Measurements from ENCODE around the gene ZACN. TPM values are rescaled to one million over a fixed set of nuclear protein-coding genes. Genes with fewer than 3 reads are reported as not detected.
"Not testable (repeated sequence)": the region's sequence is repeated elsewhere in the genome, so short reads cannot be mapped to it uniquely, and the experiment has no call there.

Gene ZACN
- total RNA-seq, 1 donor: not detected

DNA sequence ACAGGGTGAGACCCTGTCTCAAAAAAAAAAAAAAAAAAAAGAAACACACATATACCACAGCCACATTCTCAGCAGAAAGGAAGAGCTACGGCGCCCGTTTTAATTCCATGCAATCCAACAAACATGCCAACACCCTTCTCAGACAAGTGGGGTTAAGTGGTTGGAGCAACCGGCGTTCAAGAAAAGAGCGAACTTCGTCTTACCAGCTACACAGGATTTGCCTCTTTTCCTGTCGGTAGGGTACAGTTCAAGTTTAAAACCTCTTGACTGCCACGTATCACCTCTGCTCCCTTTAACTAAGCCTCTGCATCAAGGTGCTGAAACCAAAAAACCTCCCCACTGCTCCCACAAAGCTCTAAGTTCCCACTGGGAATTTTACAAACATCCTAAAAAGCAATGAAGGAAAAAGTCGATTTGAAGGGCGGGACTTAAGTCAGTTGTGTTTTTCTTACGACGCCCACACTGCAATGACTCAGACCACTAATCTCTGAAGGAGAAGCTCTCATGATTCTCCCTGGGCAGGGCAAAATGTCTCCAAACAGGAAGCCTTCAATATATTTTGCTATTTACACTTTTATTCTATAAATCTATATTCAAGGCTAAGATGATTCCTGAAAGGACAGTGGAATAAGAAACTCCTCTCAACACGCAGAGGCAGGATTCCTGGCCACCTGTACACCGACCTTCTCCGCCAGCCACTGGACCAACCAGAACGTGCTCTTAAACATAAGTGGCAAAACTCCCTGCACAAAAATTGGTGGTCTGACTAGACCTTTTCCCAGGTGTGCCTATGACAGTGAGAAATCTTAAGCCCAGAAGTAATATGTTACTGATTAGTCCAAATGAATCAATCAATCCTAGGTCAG is 25.5 kb upstream of the ZACN start:
- DNase-seq (ENCODE audit: low read depth in 2 of 3, low spot score in 2 of 3): no peak

DNA sequence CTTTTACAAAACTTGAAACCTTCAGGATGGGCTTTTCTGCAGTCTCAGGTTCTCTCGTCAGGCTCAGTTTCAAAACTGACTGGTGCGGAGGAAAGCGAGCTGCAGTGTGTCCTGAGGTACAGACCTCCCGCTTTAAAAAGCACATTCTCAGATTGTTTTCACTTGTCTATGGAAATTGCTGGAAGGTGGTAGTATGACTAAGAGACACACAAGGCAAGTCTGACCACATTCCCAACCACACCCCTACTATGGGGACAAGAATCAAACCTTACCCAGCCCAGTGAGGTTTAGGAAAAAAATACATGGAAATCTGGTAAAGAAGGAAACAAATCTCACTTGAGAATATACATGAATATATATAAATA is 24.9 kb upstream of the ZACN start:
- no peak for DNase-seq (ENCODE audit: low read depth in 2 of 3, low spot score in 2 of 3)

DNA sequence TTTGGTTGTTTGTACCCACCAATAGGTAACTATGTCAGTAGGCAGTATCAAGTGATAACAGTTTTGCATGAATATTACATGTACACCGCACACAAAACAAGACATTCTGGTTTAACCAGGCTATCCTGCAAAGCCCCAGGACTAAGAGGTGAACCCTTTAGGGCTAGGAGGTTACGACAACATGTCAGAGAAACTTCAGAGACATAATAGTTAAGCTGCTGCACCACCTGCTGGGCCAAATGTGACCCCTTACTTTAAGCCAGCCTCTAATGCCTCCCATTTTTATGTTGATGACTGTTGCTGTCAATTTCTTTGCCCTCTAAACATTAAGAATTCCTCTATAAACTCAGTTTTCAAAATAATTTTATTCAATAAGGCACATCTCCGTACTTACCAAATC is 22.1 kb upstream of the ZACN start:
- peak in 1 of 3 donors; percentile 50 for DNase-seq (ENCODE audit: low read depth in 2 of 3, low spot score in 2 of 3)

- DNase-seq (ENCODE audit: low read depth in 2 of 3, low spot score in 2 of 3): not testable (repeated sequence)
Observed at GRCh38 chr17:76058264-76058663, 20.7 kb upstream of the ZACN start.

DNA sequence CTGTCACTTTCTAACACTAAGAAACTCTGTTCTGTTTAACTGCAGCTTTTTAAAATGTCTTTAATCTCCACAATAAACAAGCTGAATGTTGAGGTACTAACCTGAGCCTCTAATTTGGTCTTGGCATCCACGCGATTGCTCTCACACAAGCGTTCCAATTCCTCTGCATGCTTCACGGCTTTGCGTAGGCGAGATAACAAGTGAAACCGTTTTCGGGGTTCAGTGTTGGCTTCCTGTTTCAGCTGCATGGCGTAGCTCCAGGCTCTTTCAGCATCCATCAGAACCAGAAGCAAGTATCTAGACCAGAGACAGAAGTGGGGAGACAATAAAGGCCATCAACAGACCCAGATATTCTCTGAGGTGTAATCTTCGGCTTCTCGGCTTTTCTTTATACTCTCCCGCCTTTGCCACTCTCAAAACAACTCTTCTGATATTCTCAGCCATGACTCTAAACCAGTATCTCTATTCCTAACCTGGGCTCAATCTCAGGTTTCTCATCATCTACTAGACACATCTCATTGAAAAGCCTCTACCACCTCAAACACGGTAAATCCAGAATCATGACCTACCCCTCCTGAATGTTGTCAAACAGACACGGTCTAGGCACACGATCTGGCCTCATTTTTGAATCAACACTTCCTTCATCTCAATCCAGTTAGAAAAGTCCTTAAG is 15.0 kb upstream of the ZACN start:
- DNase-seq (ENCODE audit: low read depth in 2 of 3, low spot score in 2 of 3): no peak

- no peak for DNase-seq (ENCODE audit: low read depth in 2 of 3, low spot score in 2 of 3)
Observed at GRCh38 chr17:76065775-76066174, 13.2 kb upstream of the ZACN start.

DNA sequence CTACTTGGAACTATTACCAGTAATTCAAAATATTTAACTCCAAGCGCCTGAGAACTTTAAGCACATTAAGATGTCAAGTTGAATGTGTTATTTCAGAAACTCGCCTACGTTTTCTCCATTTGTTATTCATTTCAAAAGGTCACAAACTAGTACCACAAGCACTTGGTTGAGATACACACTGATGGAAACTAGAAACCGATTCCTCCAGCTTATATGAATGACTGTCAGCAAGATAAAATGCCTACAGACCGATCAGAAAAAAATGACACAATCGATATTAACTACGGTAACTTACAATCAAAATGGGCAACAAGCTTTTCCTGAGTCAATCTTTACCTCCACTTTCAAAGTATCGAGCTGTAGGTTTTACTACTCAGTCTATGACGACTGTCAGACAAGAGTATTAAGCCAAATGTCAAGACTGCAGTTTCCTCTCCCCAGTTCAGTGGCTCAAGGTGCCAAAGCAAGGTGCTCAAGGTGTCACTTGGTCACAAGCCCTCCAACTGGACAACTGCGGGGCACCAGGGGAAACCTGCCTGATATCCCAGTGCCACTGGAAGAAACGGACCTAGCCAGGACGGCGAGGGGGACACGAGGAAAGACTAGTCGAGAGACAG is 7.3 kb upstream of the ZACN start:
- no peak for DNase-seq (ENCODE audit: low read depth in 2 of 3, low spot score in 2 of 3)

DNA sequence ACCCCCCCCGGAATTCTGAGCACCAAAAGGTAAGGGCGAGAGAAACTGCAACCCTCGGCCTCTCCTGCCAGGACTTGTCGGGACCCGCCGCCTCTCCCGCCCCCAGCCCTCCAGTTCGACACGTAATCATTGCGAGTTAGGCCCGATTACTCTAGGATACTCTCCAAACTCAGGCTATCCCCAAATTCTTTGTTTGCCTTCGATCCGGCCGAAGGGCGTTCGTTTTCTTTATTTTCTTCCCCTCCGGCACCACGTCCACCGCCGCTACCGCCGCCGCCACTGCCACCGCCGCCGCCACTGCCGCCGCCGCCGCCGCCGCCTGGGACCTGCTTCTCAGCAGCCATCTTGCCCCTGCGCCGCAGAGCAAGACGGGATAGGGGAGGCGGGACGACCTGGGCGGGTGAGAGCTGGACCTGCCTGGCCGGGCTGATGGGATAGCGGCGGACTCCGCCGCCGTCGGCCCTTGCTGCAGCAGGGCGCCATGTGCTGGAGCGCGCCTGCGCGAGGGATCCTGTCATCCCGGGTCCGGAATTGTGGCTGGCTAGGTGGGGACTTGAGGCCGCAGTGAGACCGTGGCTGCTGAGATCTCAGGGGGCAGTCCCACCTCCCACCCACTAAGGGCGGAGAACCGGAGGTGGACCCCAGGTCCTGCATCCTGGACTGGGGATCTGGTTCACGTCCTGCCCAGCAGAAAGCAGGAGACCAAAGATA is 6.7 kb upstream of the ZACN start, which contains the start of gene SRP68:
Gene SRP68 (minus strand): TSS at position 370 of the 711 bp plus-strand sequence. CDS start 26 bp downstream, at position 344.
- peak in 2 of 3 donors; percentile 79 to 85 for DNase-seq (ENCODE audit: low read depth in 2 of 3, low spot score in 2 of 3)

- no peak for DNase-seq (ENCODE audit: low read depth in 2 of 3, low spot score in 2 of 3)
Observed at GRCh38 chr17:76074390-76075363, 4.3 kb upstream of the ZACN start, which contains the start of gene GALR2. GALR2 (plus strand) TSS chr17:76074781; CDS start chr17:76074884, 103 bp downstream.

- DNase-seq (ENCODE audit: low read depth in 2 of 3, low spot score in 2 of 3): peak in 1 of 3 donors; percentile 42
Observed at GRCh38 chr17:76075364-76076145, 3.4 kb upstream of the ZACN start.

- no peak for DNase-seq (ENCODE audit: low read depth in 2 of 3, low spot score in 2 of 3)
Observed at GRCh38 chr17:76076146-76076764, 2.7 kb upstream of the ZACN start.

- peak in 2 of 3 donors; percentile 59 to 65 for DNase-seq (ENCODE audit: low read depth in 2 of 3, low spot score in 2 of 3)
Observed at GRCh38 chr17:76076765-76077583, 2.0 kb upstream of the ZACN start.

DNA sequence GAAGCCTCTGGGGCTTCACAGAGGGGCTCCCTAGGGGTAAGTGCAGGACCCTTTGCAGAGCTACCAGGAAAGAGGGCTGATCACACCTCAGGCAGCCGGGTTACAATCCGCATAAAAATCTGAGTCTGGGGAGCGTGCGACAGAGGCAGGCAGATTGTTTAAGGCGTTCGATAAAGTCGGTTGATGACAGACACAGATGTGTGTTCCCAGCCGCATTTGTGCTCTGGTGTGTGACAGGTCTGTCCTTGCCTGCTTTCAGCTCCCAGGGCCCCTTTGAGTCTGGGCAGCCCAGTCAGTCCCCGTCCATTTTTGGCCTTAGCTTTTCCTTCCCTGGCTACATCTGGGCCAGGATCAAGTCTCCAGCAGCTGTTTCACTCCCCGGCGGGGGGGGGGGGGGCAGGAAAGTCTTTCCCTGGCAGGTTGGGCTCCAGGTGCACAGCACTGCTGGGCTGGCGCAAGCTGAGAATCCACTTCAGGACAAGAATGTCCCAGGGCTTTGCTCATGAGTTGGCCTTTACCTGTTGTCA is 1.3 kb upstream of the ZACN start:
- DNase-seq (ENCODE audit: low read depth in 2 of 3, low spot score in 2 of 3): no peak

- DNase-seq (ENCODE audit: low read depth in 2 of 3, low spot score in 2 of 3): not testable (repeated sequence)
Observed at GRCh38 chr17:76078370-76078769, 612 bp upstream of the ZACN start.

GRCh38 chr17:76079535-76079955 is 563 bp downstream of the ZACN start:
- DNase-seq (ENCODE audit: low read depth in 2 of 3, low spot score in 2 of 3): no peak

DNA sequence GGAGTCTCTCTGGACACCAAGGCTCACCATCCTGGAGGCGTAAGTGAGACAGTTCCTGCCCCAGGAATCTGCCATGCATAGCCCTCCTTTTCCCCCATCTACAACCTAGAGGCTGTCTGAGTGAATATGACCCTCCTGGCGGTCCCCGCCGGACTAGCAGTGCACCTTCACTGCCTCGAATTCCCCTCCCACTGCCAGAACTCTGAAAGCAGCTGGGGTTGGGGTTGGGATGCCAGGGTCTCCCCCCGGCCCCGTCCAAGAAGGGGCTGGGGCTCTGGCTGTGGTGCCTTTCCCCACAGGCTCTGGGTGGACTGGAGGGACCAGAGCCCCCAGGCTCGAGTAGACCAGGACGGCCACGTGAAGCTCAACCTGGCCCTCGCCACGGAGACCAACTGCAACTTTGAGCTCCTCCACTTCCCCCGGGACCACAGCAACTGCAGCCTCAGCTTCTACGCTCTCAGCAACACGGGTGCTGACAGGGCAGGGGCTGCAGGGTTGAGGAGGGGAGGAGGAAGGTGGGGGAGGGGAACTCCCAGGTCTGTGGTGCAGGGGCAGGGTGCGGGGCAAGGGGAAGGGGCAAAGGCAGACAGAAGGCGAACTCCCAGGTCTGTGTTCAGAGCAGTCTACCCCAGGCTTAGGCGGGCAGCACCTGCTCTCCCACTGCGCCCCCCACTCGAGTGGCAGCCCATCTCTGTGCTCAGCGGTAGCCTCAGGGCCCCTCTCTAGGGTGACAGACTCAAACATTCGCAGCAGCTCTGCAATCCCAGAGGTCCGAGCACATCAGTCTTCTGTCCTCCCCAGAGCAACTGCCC is 1.2 kb downstream of the ZACN start:
- peak in 1 of 3 donors; percentile 50 for DNase-seq (ENCODE audit: low read depth in 2 of 3, low spot score in 2 of 3)

Measured in hematopoietic multipotent progenitor cell (in vitro differentiated cells).